IMR-90 (cell line): ENCODE measurements around the gene SMU1.

Experiments
- BHLHE40 ChIP-seq: fragments of 150-350 bp; IDR thresholded peaks from 2 replicates; pipeline ENCODE4 v1.6.1; 2016; ENCODE audit warnings: mild to moderate bottlenecking, low read depth, low read length
- CEBPB ChIP-seq: IDR thresholded peaks from 2 replicates; pipeline ENCODE4 v1.6.1; 2012; ENCODE audit warnings: low read depth, low read length, improper control_type of control experiment
- CHD1 ChIP-seq: IDR thresholded peaks from 2 replicates; pipeline ENCODE4 v1.6.1; 2012; ENCODE audit warnings: low read depth, low read length, improper control_type of control experiment
- CTCF ChIP-seq: conservative IDR thresholded peaks from 2 replicates; pipeline ENCODE4 v1.5.1; 2012; ENCODE audit warnings: mild to moderate bottlenecking, low read depth, low read length, improper control_type of control experiment
- MAFK ChIP-seq: IDR thresholded peaks from 2 replicates; pipeline ENCODE4 v1.6.1; 2012; ENCODE audit warnings: low read depth, low read length, improper control_type of control experiment
- MAZ ChIP-seq: IDR thresholded peaks from 2 replicates; pipeline ENCODE4 v1.6.1; 2012; ENCODE audit warnings: low read depth, mild to moderate bottlenecking, low read length, improper control_type of control experiment, moderate library complexity, borderline replicate concordance
- POLR2A ChIP-seq: IDR thresholded peaks from 2 replicates; pipeline ENCODE4 v1.6.1; 2012; ENCODE audit warnings: mild to moderate bottlenecking, low read depth, low read length
- RAD21 ChIP-seq: IDR thresholded peaks from 2 replicates; pipeline ENCODE4 v1.6.1; 2012; ENCODE audit warnings: low read length, improper control_type of control experiment
- RCOR1 ChIP-seq: IDR thresholded peaks from 2 replicates; pipeline ENCODE4 v1.6.1; 2012; ENCODE audit warnings: mild to moderate bottlenecking, low read length, improper control_type of control experiment; ENCODE audit not compliant: insufficient replicate concordance
- RFX5 ChIP-seq: IDR thresholded peaks from 2 replicates; pipeline ENCODE4 v1.8.0; 2012; ENCODE audit warnings: low read depth, mild to moderate bottlenecking, low read length, moderate library complexity
- SMC3 ChIP-seq: fragments of 150-350 bp; IDR thresholded peaks from 2 replicates; pipeline ENCODE4 v1.6.1; 2016; ENCODE audit warnings: low read depth, mild to moderate bottlenecking, antibody characterized with exemption, low read length, moderate library complexity
- USF2 ChIP-seq: fragments of 150-350 bp; IDR thresholded peaks from 2 replicates; pipeline ENCODE4 v1.6.1; 2017; ENCODE audit warnings: mild to moderate bottlenecking, antibody characterized with exemption, low read length, low read depth
- TF ChIP-seq, protein P1 (sequence below): fragments of 150-350 bp; IDR thresholded peaks from 2 replicates; pipeline ENCODE4 v1.6.1; 2016; ENCODE audit warnings: low read depth, mild to moderate bottlenecking, low read length, moderate library complexity, borderline replicate concordance

GRCh38 chr9:33030285-33030684 is 46.2 kb downstream of the SMU1 start:
- TF ChIP-seq MAZ (no peak), CTCF (no peak), POLR2A (no peak), CHD1 (no peak), RAD21 (no peak), SMC3 (no peak), CEBPB (no peak), RCOR1 (no peak), BHLHE40 (no peak), MAFK (no peak), RFX5 (no peak), USF2 (no peak)
- TF ChIP-seq, protein P1, sequence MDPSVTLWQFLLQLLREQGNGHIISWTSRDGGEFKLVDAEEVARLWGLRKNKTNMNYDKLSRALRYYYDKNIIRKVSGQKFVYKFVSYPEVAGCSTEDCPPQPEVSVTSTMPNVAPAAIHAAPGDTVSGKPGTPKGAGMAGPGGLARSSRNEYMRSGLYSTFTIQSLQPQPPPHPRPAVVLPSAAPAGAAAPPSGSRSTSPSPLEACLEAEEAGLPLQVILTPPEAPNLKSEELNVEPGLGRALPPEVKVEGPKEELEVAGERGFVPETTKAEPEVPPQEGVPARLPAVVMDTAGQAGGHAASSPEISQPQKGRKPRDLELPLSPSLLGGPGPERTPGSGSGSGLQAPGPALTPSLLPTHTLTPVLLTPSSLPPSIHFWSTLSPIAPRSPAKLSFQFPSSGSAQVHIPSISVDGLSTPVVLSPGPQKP = no peak
